ENCODE measurements around the gene TMEM185B.
A peak's percentile ranks its signal among the peaks of the same experiment; 100 is the strongest.

The TMEM185B gene

DNA sequence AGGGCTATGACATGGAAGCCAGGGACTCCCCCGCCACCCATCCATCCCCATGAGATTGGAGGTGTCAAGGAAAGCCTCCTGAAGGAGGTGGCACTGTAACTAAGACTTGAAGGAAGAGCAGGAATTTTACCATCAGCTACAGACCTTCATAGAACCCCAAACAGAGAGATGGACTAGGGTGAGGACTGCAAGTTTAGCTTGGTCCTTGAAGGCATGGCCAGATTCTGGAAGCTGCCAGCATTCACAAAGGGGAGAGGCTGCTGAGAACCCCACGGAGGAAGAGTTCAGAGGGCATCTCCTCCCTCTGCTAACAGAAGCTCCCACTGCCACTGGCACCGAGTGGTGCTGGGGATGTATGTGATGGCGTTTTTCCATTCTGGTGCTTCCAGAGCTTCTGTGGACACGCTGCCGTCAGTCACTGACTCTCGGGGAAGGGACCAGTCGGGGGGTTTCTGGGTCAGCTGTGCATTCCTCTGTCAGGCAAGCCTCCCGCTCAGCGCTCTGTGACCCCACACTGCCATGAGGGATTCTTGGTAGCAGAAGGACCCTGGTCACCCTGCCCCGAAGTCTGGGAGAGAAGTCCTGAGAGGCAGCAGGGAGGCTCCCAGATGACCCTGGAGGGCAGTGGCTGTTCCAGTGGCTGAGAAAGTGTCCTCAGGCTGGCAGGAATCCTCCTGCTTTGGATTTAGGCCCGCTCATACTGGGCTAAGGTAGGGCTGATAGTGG lies 18.1 kb downstream of the TMEM185B start:
- TF ChIP-seq, protein P1, sequence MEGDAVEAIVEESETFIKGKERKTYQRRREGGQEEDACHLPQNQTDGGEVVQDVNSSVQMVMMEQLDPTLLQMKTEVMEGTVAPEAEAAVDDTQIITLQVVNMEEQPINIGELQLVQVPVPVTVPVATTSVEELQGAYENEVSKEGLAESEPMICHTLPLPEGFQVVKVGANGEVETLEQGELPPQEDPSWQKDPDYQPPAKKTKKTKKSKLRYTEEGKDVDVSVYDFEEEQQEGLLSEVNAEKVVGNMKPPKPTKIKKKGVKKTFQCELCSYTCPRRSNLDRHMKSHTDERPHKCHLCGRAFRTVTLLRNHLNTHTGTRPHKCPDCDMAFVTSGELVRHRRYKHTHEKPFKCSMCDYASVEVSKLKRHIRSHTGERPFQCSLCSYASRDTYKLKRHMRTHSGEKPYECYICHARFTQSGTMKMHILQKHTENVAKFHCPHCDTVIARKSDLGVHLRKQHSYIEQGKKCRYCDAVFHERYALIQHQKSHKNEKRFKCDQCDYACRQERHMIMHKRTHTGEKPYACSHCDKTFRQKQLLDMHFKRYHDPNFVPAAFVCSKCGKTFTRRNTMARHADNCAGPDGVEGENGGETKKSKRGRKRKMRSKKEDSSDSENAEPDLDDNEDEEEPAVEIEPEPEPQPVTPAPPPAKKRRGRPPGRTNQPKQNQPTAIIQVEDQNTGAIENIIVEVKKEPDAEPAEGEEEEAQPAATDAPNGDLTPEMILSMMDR (IDR thresholded peaks at IDR 0.05; ENCODE audit: insufficient read depth, low read length): no peak
- no peak for TF ChIP-seq GABPA (IDR thresholded peaks at IDR 0.05; ENCODE audit: low read depth)
- TF ChIP-seq, protein P2, sequence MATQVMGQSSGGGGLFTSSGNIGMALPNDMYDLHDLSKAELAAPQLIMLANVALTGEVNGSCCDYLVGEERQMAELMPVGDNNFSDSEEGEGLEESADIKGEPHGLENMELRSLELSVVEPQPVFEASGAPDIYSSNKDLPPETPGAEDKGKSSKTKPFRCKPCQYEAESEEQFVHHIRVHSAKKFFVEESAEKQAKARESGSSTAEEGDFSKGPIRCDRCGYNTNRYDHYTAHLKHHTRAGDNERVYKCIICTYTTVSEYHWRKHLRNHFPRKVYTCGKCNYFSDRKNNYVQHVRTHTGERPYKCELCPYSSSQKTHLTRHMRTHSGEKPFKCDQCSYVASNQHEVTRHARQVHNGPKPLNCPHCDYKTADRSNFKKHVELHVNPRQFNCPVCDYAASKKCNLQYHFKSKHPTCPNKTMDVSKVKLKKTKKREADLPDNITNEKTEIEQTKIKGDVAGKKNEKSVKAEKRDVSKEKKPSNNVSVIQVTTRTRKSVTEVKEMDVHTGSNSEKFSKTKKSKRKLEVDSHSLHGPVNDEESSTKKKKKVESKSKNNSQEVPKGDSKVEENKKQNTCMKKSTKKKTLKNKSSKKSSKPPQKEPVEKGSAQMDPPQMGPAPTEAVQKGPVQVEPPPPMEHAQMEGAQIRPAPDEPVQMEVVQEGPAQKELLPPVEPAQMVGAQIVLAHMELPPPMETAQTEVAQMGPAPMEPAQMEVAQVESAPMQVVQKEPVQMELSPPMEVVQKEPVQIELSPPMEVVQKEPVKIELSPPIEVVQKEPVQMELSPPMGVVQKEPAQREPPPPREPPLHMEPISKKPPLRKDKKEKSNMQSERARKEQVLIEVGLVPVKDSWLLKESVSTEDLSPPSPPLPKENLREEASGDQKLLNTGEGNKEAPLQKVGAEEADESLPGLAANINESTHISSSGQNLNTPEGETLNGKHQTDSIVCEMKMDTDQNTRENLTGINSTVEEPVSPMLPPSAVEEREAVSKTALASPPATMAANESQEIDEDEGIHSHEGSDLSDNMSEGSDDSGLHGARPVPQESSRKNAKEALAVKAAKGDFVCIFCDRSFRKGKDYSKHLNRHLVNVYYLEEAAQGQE (IDR thresholded peaks at IDR 0.05; ENCODE audit: insufficient replicate concordance, low read depth): no peak
- no peak overlapping the region for H3K27ac ChIP-seq (replicated peaks)
- H3K4me3 ChIP-seq (replicated peaks; ENCODE audit: insufficient read depth, low read length): no peak overlapping the region
- DNase-seq (ENCODE audit: low read depth in 1 of 2, low spot score in 1 of 2): no peak
- no peaks in the 10 kb centered on the region for H3K27me3 ChIP-seq (ENCODE audit: insufficient read depth, poor library complexity, severe bottlenecking)

DNA sequence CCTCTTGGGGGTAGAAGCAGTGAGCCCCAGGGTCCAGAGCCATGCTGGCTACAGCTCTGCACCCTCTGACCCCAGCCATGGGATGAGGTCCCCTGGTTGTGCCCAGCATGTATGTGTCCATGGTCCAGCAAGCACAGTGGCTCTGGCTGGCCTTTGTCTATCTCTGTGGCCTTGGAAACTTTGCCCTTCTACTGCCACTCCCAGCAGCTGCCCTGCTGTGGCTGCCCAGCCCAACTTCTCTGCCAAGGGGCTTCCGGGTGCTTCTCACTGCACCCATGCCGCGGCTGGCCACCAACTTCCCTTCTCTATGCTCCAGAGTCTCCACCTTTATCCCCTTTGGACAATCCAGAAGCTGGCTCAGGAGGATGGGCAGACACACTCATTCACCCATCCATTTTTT lies 18.8 kb downstream of the TMEM185B start:
- TF ChIP-seq POLR2AphosphoS5 (IDR thresholded peaks at IDR 0.05; ENCODE audit: low read depth) (no peak), GABPA (IDR thresholded peaks at IDR 0.05; ENCODE audit: low read depth) (no peak), SPI1 (IDR thresholded peaks at IDR 0.05; ENCODE audit: borderline replicate concordance, low read depth) (no peak)
- TF ChIP-seq, protein P1 (IDR thresholded peaks at IDR 0.05; ENCODE audit: insufficient read depth, low read length): no peak
- TF ChIP-seq, protein P2 (IDR thresholded peaks at IDR 0.05; ENCODE audit: insufficient replicate concordance, low read depth): no peak
- H3K4me3 ChIP-seq (replicated peaks; ENCODE audit: insufficient read depth, low read length): no peak overlapping the region
- H3K27ac ChIP-seq (replicated peaks): no peak overlapping the region
- DNase-seq (ENCODE audit: low read depth in 1 of 2, low spot score in 1 of 2): no peak
- H3K27me3 ChIP-seq (ENCODE audit: insufficient read depth, poor library complexity, severe bottlenecking): no peaks in the 10 kb centered on the region

DNA sequence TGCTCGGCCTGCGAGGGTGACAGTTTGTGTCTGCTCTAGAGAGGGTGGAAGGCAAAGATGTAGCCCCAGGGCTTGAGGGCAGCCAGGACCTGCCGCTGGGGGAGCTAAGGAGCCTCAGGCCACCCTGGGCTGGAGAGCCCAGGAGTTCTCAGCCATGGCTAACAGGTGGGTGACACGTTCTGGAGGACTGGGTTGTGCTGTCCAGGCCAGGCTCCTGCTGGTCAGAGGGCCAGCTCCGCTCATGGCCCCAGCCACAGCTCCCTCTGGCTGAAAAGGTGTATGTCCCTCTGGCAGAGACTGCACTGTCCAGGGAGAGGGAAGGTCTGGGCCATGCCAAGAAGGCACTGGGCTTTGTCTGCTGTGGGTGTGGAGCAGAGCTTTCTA lies 19.2 kb downstream of the TMEM185B start:
- H3K27ac ChIP-seq (replicated peaks): peak overlapping the region; percentile 42
- no peak for DNase-seq (ENCODE audit: low read depth in 1 of 2, low spot score in 1 of 2)
- no peaks in the 10 kb centered on the region for H3K27me3 ChIP-seq (ENCODE audit: insufficient read depth, poor library complexity, severe bottlenecking)
- H3K4me3 ChIP-seq (replicated peaks; ENCODE audit: insufficient read depth, low read length): no peak overlapping the region
- TF ChIP-seq SPI1 (IDR thresholded peaks at IDR 0.05; ENCODE audit: borderline replicate concordance, low read depth) (no peak), GABPA (IDR thresholded peaks at IDR 0.05; ENCODE audit: low read depth) (no peak), POLR2AphosphoS5 (IDR thresholded peaks at IDR 0.05; ENCODE audit: low read depth) (no peak)
- TF ChIP-seq, protein P2 (IDR thresholded peaks at IDR 0.05; ENCODE audit: insufficient replicate concordance, low read depth): no peak
- TF ChIP-seq, protein P1 (IDR thresholded peaks at IDR 0.05; ENCODE audit: insufficient read depth, low read length): no peak

Data from HL-60 (cell line).